Measurements from ENCODE around the gene INPP5A.

DNA sequence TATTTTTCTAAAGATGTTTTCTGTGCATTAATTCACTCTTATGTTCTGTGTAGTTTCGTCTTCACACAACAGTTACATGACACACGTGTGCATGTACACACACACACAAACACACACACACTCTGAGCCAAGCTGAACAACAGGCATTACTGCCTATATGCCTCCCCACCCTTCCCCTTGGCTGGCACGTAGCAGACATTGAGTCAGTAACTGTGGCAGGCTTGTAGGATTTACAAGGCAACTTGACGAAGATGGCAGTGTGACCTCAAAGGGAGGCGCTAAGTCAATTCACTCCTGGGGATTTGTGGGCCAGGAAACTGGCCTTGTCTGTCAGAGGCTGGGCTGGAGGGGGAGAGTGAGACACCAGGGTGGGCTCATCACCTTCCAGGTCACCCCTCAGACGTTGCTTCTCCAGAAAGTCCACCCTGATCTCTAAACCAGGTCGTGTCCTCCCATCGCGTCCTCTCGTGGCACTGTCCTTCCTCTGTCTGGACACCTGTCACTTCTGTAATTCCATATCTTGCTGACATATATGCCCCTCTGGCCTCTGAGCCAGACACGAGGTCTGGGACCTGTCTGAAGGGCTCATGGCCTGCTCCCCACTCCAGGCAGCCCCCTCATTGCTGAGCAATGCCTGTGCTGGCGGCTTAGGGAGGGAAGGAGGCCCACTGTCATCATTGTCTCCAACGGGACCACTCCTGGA lies 41.1 kb upstream of the INPP5A start:
- TF ChIP-seq, protein P1, sequence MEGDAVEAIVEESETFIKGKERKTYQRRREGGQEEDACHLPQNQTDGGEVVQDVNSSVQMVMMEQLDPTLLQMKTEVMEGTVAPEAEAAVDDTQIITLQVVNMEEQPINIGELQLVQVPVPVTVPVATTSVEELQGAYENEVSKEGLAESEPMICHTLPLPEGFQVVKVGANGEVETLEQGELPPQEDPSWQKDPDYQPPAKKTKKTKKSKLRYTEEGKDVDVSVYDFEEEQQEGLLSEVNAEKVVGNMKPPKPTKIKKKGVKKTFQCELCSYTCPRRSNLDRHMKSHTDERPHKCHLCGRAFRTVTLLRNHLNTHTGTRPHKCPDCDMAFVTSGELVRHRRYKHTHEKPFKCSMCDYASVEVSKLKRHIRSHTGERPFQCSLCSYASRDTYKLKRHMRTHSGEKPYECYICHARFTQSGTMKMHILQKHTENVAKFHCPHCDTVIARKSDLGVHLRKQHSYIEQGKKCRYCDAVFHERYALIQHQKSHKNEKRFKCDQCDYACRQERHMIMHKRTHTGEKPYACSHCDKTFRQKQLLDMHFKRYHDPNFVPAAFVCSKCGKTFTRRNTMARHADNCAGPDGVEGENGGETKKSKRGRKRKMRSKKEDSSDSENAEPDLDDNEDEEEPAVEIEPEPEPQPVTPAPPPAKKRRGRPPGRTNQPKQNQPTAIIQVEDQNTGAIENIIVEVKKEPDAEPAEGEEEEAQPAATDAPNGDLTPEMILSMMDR (conservative IDR thresholded peaks at IDR 0.05; ENCODE audit: low read depth, low read length), result no peak
- TF ChIP-seq EZH2phosphoT487 (IDR thresholded peaks at IDR 0.05; ENCODE audit: borderline replicate concordance, low read length), result no peak
- no peak for TF ChIP-seq EZH2 (IDR thresholded peaks at IDR 0.05; ENCODE audit: low read length, unreplicated experiment)

Measured in PC-3 (cell line).